HG02870 (cell line): Measurements from ENCODE around the gene OBP2B.
"Not testable (repeated sequence)": the region's sequence is repeated elsewhere in the genome, so short reads cannot be mapped to it uniquely, and the experiment has no call there.

ENCODE experiments used
- ATAC-seq: cut with Tn5 transposase; IDR thresholded peaks from one replicate; pipeline ENCODE4 v1.9.1; 2021; ENCODE audit warnings: mild to moderate bottlenecking, moderate library complexity; ENCODE audit not compliant: unreplicated experiment

OBP2B gene

DNA sequence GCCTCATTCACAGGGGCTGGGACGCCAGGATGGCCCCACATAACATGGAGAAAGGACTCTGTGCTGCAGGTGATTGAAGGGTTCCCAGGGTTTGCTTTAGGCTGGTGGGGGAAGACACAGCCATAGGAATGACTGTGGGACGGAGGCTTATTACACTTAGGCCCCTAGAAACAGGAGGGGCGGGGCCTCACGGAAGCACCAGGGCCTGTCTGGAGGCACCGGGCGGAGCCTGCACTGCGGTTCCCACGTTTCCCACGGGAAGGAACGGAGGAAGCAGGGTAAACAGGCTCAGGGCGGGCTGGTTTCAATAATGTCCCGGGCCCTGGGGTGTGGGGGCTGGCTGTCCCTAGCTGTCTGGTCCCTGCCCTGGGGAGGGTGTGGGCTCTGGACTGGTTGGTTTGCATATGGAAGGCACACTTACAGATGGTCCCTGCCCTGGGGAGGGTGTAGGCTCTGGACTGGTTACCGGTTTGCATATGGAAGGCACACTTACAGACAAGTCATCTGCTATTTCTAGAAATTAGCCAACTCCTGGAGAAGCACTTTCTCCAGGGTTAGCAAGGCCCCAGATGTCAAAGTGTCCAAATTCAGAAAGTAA is 14.2 kb upstream of the OBP2B start:
- not testable (repeated sequence) for ATAC-seq

DNA sequence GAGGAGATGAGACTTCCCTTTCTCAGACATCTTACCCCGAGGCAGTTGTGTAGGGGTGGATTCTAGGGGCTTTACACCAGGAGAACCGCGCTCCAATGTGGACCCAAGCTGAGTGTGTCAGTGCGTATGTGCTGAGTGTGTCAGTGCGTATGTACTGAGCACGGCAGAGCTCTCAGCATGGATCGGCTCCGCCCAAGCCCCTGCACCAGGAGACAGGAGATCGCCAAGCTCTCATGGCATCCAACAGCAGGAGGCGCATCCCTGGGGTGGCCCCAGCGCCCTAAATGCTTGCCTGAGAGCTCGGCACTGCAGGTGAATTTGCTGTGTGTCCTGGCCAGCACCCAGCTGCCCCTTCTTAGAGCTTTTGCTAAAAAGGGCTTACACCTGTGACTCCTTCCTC is 12.9 kb upstream of the OBP2B start:
- ATAC-seq, result not testable (repeated sequence)

DNA sequence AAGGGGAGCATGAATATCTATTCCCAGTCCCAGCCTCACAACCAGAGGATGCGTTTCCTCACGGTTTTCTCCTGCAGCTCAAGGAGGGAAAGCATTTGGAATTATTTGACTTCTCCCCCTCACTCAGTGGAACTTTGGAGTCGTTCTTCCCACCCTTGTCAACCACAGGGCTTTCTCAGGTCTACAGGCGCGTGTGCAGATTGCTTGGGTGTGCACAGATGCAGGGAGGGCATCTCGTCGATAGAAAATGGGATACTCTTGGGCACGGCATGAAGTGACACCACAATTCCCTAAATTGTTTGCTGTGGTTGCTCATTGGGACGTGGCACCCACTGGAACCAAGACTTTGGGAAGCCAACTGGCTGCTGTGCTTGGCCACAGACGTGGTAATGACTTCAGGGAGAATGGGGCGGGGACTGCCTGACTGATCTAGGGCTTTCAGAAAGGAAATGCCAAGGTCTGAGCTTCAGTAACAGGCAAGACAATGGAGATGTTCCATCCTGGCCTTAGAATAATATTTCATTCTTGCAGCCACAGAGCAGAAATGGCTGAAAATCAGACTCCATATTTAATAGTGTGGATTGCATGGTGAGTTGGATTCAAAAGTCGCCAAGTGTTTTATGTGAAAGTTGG is 12.2 kb upstream of the OBP2B start:
- ATAC-seq, result no peak

DNA sequence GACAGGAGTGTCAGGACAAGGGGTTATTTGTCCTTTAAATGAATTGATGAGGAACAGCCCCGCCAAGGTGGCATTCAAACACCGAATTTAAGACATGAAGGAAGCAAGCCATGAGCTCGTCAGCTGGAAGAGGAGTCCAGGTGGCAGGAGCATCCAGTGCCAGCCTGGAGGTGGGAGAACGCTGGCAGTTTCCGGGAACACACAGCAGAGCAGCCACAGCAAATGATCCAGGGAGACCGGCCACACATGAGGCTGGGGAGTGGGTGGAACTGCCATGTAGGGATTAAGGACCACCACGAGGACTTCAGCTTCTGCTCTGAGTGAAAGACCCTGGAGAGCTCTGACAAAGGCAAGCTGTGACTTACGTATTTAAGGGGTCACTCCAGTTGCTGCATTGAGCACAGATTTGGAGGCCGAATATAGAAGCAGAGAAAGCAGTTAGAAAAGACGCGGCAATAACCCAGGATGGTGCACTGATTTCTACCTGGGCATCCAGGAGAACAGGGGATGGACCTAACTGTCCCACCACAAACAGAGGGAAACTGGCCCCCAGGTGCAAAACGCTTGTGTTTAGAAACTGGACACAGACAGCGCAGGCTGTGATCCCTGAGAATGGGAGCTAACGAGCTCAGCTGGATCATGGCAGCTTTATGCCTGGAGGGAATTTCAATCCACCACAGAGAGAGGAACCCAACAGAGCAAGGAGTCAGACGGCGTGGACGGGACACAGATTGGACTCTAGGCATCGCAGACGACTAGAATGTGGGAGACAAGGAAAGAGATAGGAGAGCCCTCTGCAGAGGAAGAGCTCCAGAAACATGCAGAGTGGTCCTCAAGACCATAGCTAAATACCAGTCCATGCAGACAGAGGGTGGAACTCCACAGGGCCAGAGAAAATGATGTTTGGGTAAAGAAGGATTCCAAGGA is 9.3 kb upstream of the OBP2B start:
- not testable (repeated sequence) for ATAC-seq

DNA sequence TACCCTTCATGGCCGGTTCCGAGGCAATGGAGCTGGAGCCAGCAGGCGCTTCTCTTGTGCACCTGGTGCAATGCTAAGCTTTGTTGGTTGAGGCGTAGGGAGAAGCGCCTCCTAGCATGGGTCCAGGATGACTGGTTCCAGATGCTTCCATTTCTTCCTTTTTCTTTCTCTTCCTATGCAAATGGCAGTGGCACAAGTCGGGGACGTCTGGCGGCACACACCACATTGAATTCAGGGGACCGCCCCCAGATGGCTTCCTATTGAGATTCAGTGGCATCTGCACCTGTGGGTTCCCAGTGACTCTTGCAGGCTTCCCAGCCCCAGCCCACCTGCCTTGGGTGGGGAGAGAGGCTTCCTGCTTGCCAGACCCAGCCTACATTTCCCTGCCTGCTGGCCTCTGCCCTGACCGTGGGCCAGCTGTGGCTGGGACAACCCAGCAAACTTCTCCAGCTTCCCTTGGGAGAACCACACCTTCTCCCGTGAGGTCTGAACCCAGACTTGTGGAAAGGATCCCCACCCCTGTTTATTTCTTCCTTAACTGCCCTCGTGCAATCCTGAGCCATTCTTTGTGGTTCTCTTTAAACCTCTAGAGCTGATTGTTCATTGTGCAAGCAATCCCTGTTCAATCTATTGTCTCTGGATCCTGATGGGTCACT is 8.4 kb upstream of the OBP2B start:
- not testable (repeated sequence) for ATAC-seq

DNA sequence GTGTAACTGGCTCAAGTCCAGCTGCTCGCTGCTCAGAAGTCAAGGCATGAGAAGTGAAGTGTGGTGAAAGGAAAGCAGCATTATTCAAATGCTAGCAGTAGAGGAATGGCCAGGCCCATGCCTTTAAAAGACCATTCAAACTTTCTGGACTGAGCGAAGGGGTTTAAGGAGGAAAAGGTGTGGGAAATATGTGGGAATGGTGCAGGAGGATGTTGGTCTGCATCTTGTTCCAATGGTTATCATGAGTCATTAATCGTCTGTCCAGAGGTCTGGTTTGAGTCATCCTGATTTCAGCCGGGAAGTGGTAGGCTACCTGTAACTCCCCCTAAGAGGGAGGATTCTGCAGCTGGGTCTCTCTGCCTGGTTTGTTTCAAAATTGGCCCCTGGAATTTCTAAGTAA is 5.2 kb upstream of the OBP2B start:
- not testable (repeated sequence) for ATAC-seq

DNA sequence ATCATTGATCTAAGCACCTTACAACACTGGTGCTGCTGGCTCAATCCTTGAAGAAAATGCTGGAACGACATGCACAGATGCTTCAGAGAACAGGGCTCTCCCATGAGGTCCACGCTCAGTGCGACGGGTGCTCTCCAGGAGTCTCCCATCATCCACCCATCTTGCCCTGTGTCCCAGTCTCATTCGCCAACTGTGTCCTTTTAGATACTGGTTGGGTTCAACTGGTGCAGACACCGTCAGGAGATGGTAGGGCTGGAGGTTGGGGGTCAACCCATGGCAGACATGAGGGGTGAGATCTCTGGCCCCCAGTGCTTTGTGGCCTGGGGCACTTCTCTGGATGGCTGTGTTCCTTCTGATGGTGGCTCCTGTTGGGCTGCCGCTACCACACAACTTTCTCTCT is 1.6 kb upstream of the OBP2B start:
- ATAC-seq, result no peak

DNA sequence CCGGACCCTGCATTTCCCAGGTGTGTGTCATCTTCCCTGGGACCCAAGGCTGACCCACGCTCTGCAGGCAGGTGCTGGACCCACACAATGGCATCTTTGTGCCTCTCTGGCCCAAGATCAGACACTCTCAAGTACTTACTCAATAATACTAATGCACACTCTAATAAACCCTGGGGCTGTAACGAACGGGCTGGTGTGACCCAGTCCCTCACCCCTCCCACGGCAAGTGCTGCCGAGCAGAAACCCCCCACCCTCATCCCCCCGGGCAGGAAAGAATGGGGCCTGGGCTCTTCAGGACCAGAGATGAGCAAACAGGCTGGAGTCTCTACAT is 1.1 kb upstream of the OBP2B start:
- ATAC-seq, result no peak

DNA sequence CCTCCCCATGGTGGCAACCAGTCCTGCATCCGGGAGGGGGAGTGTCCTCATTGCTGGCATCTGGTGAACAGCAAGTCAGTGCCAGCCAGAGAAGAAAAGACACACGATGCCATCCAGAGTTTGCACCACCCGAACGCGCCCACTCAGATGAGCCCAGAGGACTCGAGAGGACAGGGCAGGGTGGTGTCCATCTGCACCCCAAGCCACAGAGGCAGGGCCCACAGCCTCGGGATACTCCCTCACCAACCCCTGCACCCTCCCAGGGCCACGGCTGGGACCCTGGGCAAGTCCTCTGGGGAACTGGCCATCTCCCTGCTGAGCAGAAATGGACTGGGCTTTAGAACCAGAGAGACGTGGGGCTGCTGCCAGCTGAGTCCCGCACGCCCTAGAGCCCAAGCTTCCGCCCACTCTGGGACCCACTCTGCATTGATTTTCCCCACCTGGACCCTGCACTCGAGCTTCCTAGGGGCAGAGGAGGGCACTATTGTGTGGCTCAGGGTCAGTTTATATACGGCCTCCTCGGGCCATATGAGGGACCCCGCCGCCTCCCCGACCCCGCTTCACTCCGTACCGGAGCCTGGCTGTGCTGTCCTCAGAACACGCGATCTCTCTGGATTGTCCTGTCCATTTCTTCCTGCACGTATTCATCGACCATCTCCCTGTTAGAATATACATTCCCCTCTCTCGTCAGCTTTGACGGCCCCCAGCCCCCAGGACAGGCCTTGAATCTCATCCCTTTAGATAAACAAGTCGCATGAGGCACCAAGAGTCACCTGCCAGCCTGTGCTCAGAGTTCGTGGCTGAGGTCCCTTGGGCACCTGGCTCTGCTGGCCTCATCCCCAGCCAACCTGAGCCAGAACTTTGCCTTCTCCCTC is 514 bp upstream of the OBP2B start:
- ATAC-seq, result not testable (repeated sequence)

DNA sequence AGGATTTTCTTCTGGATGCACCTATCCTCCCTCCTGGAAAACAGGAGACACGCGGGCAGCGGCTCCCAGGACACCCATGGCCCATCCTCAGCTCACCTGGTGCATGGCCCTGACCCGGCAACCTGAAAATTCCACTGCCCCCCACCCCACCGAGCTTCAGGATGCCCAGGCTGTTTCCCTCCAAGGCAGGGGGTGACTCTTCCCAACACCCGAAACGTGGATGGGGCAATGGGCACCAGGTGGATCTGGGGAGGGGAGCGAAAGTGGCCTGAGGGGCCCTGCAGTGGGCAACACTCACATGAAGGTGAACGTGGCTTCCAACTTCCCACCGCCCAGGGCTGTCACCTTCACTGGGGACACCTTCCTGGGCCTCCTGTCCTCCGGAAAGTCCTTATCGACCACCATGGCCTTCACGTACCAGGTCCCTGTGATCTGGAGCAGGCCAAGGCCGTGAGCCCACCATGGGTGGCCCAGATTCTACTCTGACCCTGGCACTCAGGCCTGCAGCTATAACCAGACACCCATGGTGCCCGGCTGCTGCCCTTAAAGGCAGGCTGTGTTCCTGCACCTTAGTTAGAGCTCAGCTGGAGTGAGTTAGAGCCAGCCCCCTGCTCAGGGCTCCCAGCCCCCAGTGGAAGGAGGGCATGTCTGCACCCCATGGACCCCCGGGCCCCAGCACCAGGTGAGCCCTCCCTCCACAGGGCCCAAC is 725 bp downstream of the OBP2B start:
- not testable (repeated sequence) for ATAC-seq

DNA sequence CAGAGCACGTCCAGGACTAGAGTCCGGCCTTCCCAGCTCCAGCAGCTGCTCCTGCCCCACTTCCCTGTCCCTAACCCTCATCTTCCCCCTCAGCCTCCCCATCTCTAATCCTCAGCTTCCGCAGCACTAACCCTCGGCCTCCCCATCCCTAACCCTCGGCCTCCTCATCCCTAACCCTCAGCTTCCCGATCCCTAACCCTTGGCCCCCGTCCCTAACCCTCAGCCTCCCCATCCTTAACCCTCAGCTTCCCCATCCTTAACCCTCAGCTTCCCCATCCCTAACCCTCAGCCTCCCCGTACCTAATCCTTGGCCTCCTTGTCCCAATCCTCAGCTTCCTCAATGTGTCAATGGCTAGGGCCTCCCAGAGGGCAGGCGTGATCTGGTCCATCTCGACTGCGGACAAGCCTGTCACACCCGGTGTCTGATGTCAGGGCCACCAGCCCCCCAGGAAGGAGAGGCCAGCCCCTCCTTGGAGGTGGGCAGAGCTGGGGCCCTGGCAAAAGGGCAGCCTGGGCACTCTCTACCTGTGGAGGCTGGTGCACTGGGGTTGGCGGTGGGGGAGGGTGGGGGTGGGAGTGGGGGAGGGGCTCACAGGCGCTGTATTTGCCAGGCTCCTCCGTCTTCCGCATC is 1.4 kb downstream of the OBP2B start:
- ATAC-seq, result no peak

DNA sequence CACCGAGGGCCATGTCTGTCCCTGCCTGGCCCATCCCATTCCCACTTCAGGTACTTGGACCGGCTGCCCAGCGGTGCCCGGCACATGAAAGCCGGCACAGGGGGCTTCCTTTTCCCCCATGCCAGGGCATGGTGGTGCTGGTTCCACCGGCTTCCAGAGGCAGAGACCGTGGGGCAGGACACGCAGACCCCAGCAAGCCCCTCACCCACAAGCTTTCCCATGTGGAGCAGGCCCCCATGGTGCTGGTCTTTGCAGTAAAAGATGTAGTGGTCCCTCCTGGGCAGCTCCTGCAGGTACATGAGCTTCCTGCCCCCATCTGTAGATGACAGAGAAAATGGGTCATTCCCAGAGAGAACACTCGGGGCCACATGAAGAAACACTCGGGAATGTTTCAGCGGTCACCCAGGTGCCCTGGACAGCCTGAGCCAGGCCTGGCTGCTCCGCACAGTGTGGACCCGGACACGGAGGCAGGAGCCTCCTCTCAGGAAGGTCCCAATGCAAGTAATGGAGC is 2.0 kb downstream of the OBP2B start:
- no peak for ATAC-seq

DNA sequence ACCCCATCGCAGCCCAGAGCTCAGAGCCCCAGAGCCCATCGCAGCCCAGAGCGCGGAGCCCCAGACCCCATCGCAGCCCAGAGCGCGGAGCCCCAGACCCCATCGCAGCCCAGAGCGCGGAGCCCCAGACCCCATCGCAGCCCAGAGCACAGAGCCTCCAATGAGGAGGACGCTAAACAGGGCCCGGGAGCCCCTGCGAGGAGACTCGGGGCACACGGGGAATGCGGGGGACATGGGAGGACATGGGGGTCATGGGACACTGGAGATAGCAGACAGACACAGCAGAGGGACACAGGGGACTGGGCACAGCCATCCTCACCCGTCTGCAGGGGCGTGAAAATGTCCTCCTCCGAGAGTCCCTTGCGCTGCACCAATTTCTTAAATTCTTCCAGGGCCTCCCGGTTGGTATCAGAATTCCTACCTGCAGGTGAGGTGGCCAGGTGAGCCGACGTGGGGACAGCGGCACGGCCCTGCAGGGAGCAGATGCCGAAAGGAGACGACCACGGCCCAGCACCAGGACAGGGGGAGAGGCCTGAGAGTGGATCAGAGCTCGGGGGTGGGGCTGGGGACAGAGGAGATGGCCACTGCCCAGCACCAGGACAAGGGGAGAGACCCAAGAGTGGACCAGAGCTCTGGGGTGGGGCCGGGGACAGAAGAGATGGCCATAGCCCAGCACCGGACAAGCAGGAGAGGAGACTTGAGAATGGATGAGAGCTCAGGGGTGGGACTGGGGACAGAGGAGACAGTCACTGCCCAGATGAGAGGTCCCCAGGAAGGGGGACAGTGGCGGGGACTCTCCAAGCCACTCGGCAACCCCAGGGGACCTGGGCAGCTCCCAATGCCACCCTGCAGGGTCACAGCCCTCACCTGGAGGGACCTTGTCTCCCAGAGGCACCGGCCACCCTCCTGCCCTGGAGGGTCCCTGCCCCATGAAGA is 2.8 kb downstream of the OBP2B start:
- ATAC-seq, result no peak

DNA sequence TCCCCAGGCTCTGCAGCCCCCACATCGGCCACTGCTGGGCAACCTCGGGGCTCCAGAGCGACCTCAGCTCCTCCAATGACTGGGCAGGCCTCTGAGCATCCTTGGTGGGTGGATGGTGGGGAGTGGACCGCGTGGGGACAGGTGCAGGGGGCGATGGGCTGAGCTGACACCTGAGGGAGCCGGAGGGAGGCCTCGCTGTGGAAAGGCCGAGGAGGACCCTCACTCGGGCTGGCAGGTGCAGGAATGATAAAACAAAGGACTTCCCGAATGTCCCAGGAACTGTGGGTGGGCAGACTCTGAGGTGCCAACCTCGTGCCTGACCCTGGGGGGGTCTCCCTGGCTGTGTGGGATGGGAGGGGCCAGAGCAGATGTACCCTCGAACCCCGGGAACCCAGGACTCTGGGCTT is 3.6 kb downstream of the OBP2B start:
- ATAC-seq, result not testable (repeated sequence)

DNA sequence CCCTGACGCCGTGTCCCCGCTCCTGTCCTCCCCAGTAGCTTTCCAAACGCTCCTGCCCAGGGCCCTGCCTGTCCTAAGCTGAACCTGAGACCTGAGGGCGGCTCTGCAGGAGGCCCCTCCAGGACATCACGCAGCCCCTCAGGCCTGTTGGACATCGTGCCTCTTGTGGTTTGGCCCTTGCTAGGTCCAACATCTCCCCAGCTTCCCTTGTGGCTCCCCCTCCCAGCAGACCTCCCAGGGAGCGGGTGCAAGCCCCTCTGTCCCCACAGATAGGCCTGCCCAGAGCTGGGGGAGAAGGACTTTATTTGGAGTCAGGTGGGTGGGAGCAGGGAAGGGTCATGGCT is 4.1 kb downstream of the OBP2B start:
- ATAC-seq, result no peak

DNA sequence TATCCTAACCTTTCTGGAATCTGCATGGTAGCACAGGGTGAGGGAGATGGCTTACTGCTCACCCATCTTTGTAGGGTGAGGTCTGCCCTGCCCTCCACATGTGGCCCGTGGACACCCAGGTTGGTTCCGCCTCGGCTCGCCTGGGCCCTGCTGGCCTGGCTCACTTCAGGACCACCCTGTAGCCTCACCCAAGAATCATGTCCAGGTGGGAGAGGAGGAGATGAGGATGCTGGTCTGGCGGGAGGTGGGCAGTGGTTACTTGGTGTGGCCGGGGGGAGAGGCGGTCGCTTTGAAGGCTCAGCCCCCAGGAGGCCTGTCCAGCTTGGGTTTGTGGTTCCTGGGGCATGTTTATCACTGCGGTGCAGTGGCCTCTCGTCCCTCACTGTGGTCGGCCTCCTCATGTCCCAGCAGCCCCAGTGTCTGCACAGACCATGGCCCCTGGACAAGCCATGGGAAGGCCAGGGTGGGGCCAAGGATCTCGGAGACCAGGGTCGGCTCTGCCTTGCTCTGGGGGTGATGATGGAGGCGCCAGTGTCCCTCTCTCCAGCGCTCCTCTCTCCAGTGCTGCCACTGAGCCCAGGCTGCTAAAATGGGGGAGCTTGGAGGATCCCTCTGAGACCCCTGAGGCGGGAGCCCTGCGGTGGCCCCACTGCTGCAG is 4.6 kb downstream of the OBP2B start:
- no peak for ATAC-seq

DNA sequence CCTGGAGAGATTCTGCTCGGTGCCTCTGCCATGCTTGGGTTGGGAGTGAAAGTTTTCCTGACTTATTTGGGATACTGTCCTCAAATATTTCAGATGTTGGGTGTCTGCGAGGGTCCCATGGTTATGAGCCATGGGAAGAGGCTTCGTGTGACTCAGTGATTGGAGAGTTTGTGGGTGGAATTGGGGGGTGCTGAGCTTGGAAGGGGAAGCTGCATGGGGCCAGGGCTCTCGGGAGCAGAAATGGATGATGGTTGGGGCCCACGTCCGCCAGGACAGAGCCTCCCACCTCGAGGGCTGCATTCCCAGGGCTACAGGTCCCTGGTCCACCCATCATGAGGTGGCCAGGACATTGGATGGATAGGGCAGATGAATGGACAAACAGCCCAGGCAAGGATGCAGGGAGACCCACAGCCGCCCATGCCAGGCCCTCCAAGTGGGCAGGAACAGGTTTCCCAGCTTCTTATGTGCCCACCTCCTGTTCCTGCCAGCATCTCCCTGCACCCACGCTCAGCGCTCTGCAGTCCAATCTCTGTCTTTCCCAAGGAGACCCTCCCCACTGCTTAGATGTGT is 5.5 kb downstream of the OBP2B start:
- no peak for ATAC-seq
